MM.1S (cell line): ENCODE measurements around the gene KRTAP10-6.

Experiments used
- EZH2 ChIP-seq: fragments of 300-600 bp; sonication (generic); optimal IDR thresholded peaks from 2 replicates; pipeline ENCODE3; 2017; ENCODE audit warnings: low read depth, mild to moderate bottlenecking, antibody characterized with exemption, low read length, mixed read lengths
- EZH2phosphoT487 ChIP-seq: fragments of 300-600 bp; sonication (generic); IDR thresholded peaks from 2 replicates; pipeline ENCODE4 v1.6.1; 2018; ENCODE audit warnings: antibody characterized with exemption, low read length
- TF ChIP-seq, protein P1 (sequence below): fragments of 300-600 bp; sonication (generic); IDR thresholded peaks from 2 replicates; pipeline ENCODE4 v1.5.1; 2016; ENCODE audit warnings: antibody characterized with exemption, low read length, mixed read lengths

DNA sequence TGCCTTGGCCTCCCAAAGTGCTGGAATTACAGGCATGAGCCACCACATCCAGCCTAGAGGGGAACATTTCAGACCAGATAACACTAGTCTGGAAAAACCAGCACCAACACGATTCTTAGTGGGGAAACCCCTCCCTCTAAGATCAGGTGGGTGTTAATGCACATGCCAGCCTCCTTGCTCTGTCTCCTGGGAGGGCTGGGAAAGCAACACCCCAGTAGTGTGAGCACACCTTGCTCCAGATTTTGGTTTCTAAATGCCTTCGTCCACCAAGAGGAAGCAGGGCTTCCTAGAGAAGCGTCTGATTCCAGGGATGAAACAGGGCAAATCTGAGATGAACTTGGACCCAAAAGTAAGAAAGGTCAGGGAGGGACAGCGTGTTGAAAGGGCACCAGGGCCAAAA lies 21.0 kb downstream of the KRTAP10-6 start:
- TF ChIP-seq, protein P1, sequence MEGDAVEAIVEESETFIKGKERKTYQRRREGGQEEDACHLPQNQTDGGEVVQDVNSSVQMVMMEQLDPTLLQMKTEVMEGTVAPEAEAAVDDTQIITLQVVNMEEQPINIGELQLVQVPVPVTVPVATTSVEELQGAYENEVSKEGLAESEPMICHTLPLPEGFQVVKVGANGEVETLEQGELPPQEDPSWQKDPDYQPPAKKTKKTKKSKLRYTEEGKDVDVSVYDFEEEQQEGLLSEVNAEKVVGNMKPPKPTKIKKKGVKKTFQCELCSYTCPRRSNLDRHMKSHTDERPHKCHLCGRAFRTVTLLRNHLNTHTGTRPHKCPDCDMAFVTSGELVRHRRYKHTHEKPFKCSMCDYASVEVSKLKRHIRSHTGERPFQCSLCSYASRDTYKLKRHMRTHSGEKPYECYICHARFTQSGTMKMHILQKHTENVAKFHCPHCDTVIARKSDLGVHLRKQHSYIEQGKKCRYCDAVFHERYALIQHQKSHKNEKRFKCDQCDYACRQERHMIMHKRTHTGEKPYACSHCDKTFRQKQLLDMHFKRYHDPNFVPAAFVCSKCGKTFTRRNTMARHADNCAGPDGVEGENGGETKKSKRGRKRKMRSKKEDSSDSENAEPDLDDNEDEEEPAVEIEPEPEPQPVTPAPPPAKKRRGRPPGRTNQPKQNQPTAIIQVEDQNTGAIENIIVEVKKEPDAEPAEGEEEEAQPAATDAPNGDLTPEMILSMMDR: no peak
- TF ChIP-seq EZH2 (no peak), EZH2phosphoT487 (no peak)
